Stimulated activated CD8-positive, alpha-beta memory T cell treated with anti-CD3 and anti-CD28 coated beads, Interleukin-7, amount 100 ng/mL, for 24 hours (primary cell): ENCODE results near the gene CD1E.
"Not testable (repeated sequence)": the region's sequence is repeated elsewhere in the genome, so short reads cannot be mapped to it uniquely, and the experiment has no call there.

Source experiments
- DNase-seq: peaks from one replicate; pipeline ENCODE4 v3.0.0-alpha.2; 2020; ENCODE audit warnings: low read depth

CD1E gene

GRCh38 chr1:158353303-158354075 lies at the start of gene CD1E:
Gene CD1E, plus strand, starts transcription at chr1:158353894. Its CDS starts 95 bp downstream, at chr1:158353989.
- no peak for DNase-seq

DNA sequence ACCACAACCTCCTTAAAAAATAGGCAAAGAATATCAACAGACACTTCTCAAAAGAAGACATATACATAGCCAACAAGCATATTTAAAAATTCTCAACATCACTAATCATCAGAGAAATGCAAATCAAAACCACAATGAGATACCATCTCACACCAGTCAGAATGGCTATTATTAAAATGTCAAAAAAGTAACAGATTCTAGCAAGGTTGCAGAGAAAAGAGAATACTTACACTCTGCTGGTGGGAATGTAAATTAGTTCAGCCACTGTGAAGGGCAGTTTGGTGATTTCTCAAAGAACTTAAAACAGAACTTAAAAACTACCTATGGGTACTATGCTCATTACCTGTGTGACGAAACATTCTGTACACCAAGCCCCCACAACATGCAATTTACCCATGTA lies 43.1 kb upstream of the CD1E start:
- DNase-seq, result no peak

- no peak for DNase-seq
These were observed 42.6 kb upstream of the CD1E start for GRCh38 chr1:158311066-158311465.

DNA sequence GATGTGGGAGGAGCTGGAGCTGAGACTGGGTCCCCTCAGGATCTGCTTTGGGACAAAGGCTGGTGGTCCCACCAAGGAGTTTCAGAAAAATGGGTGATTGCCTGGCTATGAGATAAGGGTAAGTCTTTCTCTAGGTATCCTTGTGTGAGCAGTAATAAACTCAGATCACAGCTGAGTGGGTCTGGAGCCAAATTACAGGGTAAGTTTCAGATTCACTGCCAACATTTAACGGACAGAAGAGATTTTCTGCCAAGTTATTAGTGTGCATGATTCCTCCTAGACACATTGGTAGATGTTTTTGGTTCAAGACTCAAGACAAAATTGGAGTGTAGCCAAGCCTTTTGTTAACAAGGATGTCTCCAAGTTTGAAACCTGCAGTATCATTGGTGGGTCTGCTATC lies 29.8 kb upstream of the CD1E start:
- no peak for DNase-seq

DNA sequence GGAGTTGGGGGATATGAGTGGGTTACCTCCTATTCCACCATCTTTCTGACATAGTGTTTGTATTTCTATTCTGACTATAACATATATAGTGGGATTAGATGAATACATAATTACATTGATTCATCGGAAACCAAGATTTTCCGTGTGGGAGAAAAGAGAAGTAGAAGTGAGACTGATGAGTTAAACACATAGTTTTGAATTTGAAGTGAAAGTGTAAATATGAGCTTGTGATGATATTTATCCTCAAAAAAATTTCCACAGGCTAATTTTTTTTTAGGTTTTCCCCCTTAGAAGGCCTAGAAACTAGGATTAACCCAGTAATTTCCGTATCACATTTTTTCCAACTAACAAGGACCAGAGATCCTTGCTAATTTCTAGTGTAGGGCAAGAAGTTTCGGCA lies 29.3 kb upstream of the CD1E start:
- DNase-seq, result no peak

- no peak for DNase-seq
These were observed 26.2 kb upstream of the CD1E start for GRCh38 chr1:158327481-158327880.

- DNase-seq, result no peak
These were observed 25.3 kb upstream of the CD1E start for GRCh38 chr1:158328426-158328825.

DNA sequence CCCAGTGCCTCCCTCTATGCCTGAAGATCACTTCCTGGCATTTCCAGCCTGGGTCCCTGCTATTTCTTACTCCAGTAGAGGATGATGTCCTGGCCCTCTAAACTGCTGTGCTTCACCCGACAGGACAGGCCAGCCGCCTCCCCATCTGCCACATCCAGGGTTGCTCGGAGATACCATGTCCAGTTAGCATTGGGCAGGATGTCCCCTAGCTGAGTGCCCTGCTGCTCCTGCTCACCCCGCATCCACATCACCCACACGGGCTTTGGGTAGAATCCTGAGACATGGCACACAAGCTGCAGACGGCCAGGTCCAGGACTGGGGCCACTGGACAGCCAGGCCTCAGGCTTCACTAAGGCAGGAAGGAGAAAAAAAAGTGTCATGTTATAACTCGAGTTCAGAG lies 24.4 kb upstream of the CD1E start:
- DNase-seq, result no peak

DNA sequence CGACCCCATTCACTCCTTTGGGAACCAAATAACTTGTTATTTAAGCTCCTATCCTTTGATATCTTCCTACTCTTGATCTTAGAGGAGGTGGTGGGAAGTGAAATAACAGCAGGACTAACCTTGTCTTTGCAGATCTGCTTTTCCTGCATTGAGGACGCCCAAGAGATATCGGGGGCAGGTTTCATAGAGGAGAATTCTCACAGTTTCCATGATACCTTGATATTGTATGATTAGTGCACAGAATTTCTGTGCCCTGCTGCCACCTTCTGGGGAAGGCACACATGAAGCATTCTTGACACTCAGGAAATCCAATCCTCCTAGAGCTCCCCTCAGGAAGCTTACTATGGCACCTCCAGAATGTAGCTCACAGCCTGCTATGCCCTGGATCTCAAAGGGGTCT lies 24.0 kb upstream of the CD1E start:
- no peak for DNase-seq

- no peak for DNase-seq
These were observed 23.1 kb upstream of the CD1E start for GRCh38 chr1:158330391-158331105.

DNA sequence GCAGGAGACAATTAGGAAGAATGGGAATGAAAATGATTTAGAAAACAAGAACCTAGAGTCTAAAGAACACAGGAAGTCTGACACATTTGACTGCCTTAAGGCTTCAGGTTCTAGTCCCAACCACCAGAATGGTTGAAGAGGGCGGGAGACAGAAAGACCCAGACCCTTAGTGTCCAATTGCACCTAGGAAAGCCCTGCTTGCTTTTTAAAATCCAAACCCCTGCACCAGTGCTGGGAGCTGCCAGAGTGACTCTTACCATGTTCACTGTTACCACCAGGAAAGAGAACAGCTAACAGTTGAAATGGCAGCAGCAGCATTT lies 22.6 kb upstream of the CD1E start:
- no peak for DNase-seq

DNA sequence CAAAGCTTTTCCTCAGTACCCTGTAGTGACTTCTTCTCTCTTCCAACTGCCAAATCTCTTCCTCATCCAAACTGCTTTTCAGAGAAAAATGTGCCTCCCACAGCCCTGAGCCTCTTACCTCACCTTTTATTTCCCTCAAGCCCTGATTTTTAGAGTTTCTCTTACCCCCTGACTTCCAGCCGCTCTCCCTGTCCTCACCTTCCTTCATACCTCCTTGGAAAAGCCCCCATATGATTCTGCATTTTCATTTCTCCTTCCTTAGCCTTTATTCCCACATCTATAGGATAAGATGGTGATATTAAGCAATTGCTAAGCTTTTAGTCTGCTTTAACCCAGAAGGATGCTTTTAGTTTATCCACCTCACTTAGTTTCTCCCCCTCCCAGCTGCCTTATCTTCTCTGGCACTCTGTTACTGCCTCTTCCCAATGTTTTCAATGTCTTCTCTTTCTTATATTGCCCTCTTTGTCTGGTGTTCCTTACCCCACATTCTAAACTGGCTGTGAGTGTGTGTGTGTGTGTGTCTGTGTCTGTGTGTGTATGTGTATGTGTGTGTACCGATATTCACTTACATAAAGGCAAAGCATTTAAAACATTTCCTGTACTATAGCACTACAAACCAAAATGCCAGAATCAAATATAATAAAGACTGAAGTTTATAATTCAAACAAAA lies 22.1 kb upstream of the CD1E start, which contains the start of gene CD1B:
CD1B (minus strand) TSS at position 51 of the 670 bp plus-strand sequence. CDS start 108 bp downstream, outside the sequence.
- DNase-seq, result no peak

DNA sequence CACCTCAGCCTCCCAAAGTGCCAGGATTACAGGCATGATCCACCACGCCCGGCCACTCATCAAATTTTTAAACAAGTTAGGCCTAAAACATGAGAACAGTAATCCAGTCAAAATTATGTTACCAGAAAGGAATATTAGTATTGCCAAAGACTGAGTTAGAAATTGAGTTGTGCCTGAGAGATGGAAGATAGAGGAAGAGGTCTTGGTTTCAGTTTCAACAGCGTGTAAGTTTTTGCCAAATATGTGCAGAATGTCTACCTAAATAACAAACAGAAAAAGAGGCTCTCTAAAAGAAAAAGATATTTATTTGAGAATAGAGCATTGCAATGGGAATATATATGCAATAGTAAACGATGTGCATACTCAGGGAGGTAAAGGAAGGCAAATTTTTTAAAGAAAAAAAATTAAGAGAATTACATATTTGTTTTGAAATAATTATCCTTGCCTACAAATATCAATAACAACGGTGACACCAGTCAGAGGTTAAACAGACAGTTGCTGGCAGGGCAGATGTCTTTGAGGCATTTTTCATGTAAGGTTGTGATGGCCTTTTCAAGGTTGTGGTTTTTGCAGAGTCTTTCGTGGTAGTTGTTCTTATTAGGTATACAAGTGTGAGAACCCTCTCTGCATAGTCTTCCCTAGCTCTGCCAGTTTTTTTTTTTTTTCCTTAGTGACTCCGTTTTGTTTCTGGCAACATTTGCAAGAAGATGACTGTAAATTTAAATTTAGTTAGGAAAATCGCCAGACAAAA lies 20.1 kb upstream of the CD1E start:
- no peak for DNase-seq

DNA sequence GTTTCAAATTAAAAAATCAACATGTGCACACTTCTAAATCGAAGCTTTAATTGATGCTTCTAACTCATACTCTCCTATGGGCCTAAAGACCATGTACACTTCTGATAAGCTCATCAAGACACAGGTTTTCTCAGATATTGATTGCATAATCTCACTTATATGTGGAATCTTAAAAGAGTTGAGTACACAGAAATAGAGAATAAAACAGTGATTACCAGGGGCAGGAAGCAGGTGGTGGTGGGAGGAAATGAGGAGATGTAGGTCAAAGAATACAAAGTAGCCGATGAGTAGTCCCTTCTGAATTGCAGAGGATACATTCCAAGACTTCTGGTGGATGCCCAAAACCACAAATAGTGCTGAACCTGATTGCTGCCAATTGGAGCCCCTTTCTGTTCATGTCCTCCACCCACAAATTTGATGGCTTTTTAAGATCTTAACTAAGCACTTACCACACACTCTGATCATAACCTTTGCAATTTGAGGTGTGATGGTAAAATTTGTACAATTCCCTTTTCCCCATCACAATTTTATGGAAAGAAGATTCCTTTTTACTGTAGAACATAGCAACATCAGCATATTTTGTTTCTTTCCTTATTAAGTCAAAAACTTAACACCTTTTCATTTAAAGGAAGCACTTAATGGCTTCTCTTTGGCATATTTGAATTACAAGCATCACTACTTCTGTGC lies 19.0 kb upstream of the CD1E start:
- DNase-seq, result no peak

DNA sequence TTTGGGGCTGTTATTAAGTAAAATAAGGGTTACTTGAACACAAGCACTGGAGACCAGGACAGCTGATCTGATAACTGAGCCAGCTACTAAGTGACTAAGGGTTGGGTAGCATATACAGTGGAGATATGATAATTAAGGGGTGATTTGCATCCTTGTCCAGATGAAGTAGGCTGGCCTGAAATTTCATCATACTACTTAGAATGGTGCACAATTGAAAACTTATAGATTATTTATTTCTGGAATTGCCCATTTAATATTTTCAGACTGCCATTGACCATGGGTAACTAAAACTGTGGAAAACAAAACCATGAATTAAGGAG lies 18.5 kb upstream of the CD1E start:
- DNase-seq, result no peak

DNA sequence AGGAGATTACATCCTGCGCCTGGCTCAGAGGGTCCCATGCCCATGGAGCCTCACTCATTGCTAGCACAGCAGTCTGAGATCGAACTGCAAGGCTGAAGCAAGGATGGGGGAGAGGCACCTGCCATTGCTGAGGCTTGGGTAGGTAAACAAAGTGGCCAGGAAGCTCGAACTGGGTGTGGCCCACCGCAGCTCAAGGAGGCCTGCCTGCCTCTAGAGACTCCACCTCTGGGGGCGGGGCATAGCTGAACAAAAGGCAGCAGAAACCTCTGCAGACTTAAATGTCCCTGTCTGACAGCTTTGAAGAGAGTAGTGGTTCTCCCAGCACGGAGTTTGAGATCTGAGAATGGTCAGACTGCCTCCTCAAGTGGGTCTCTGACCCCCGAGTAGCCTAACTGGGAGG lies 17.3 kb upstream of the CD1E start:
- DNase-seq, result not testable (repeated sequence)

DNA sequence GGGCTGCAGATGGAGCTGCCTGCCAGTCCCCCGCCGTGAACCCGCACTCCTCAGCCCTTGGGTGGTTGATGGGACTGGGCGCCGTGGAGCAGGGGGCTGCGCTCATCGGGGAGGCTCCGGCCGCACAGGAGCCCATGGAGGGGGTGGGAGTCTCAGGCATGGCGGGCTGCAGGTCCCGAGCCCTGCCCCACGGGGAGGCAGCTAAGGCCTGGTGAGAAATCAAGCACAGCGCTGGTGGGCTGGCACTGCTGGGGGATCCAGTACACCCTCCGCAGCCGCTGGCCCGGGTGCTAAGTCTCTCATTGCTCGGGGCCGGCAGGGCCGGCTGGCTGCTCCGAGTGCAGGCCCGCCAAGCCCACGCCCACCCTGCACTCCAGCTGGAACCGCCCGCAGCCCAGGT lies 4.7 kb upstream of the CD1E start:
- DNase-seq, result not testable (repeated sequence)

DNA sequence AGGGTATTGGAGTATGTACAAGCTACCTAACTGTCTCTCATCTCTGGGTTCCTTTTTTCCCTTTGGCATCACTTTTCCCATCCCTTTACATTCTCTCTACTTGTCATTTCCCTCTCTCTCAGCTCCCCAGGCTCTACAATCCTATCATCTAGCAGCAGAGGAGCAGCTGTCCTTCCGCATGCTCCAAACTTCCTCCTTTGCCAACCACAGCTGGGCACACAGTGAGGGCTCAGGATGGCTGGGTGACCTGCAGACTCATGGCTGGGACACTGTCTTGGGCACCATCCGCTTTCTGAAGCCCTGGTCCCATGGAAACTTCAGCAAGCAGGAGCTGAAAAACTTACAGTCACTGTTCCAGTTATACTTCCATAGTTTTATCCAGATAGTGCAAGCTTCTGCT lies 561 bp downstream of the CD1E start:
- DNase-seq, result no peak

GRCh38 chr1:158355773-158356285 lies 2.1 kb downstream of the CD1E start:
- DNase-seq, result no peak

- DNase-seq, result no peak
These were observed 2.9 kb downstream of the CD1E start for GRCh38 chr1:158356616-158357015.

GRCh38 chr1:158357441-158357840 lies 3.7 kb downstream of the CD1E start:
- DNase-seq, result no peak

- DNase-seq, result no peak
These were observed 8.8 kb downstream of the CD1E start for GRCh38 chr1:158362482-158362881.
